GM23338 (cell line): Measurements from ENCODE around the gene SWT1. TPM values are rescaled to one million over a fixed set of nuclear protein-coding genes. Genes with fewer than 3 reads are reported as not detected.

Source experiments
- ATAC-seq: fragments of 200-7000 bp; cut with Tn5 transposase; 3 replicates; pipeline ENCODE4 v1.9.1; 2020
- DNase-seq: peaks from one replicate; pipeline ENCODE4 v3.0.0-alpha.2; 2015; ENCODE audit warnings: low spot score
- H2AFZ ChIP-seq: fragments of 200-600 bp; sonication (generic); 2 replicates; pipeline ENCODE4 v1.8.0; 2016; ENCODE audit warnings: antibody characterized with exemption, mild to moderate bottlenecking, moderate library complexity
- H3F3A ChIP-seq: fragments of 200-600 bp; sonication (generic); replicated peaks from 2 replicates; pipeline ENCODE4 v1.8.0; 2017; ENCODE audit warnings: antibody characterized with exemption, mixed run types, low read depth
- H3K27ac ChIP-seq: fragments of 200-600 bp; sonication (generic); 2 replicates; pipeline ENCODE4 v1.6.1; 2016; ENCODE audit warnings: low read depth
- H3K27me3 ChIP-seq: fragments of 200-600 bp; sonication (generic); 2 replicates; pipeline ENCODE4 v1.8.0; 2016; ENCODE audit warnings: mild to moderate bottlenecking, mixed run types, moderate library complexity; ENCODE audit not compliant: insufficient read depth
- H3K36me3 ChIP-seq: fragments of 200-600 bp; sonication (generic); 2 replicates; pipeline ENCODE4 v1.8.0; 2016; ENCODE audit warnings: mild to moderate bottlenecking; ENCODE audit not compliant: insufficient read depth
- H3K4me1 ChIP-seq: fragments of 200-600 bp; sonication (generic); 2 replicates; pipeline ENCODE4 v1.8.0; 2016; ENCODE audit warnings: mild to moderate bottlenecking, moderate library complexity; ENCODE audit not compliant: insufficient read depth
- H3K4me2 ChIP-seq: fragments of 200-600 bp; sonication (generic); 2 replicates; pipeline ENCODE4 v1.7.1; 2017; ENCODE audit warnings: mixed run types
- H3K4me3 ChIP-seq: fragments of 200-600 bp; sonication (generic); 2 replicates; pipeline ENCODE4 v1.6.1; 2016; ENCODE audit warnings: mixed run types
- H3K79me2 ChIP-seq: fragments of 200-600 bp; sonication (generic); replicated peaks from 2 replicates; pipeline ENCODE4 v1.8.0; 2017; ENCODE audit warnings: mild to moderate bottlenecking; ENCODE audit not compliant: insufficient read depth
- H3K9me2 ChIP-seq: fragments of 200-600 bp; sonication (generic); 2 replicates; pipeline ENCODE4 v1.8.0; 2017; ENCODE audit not compliant: insufficient read depth
- H4K20me1 ChIP-seq: fragments of 200-600 bp; sonication (generic); replicated peaks from 2 replicates; pipeline ENCODE4 v1.8.0; 2017; ENCODE audit warnings: mild to moderate bottlenecking; ENCODE audit not compliant: insufficient read depth
- H3K27ac Mint-ChIP-seq: 2 replicates; pipeline ENCODE4 v1.8.0; 2020; ENCODE audit warnings: inconsistent platforms, mild to moderate bottlenecking, moderate library complexity, mixed read lengths
- H3K27me3 Mint-ChIP-seq: 3 replicates; pipeline ENCODE4 v1.8.0; 2022; ENCODE audit warnings: low read depth, mild to moderate bottlenecking, moderate library complexity, mixed read lengths, inconsistent platforms; ENCODE audit not compliant: insufficient read depth, poor library complexity
- H3K36me3 Mint-ChIP-seq: 3 replicates; pipeline ENCODE4 v1.8.0; 2021; ENCODE audit warnings: low read depth, mild to moderate bottlenecking, inconsistent platforms, moderate library complexity, mixed read lengths
- H3K4me1 Mint-ChIP-seq: 3 replicates; pipeline ENCODE4 v1.8.0; 2020; ENCODE audit warnings: mild to moderate bottlenecking, inconsistent platforms, mixed read lengths
- H3K4me3 Mint-ChIP-seq: 3 replicates; pipeline ENCODE4 v1.8.0; 2021; ENCODE audit warnings: moderate library complexity, mild to moderate bottlenecking, inconsistent platforms, mixed read lengths
- H3K9me3 Mint-ChIP-seq: 3 replicates; pipeline ENCODE4 v1.8.0; 2020; ENCODE audit warnings: moderate library complexity, mild to moderate bottlenecking, inconsistent platforms, mixed read lengths
- CTCF ChIP-seq, 2 experiments: fragments of 200-600 bp in 1 of 2; sonication (generic) in 1 of 2; conservative IDR thresholded peaks; 2 replicates each; pipeline versions ENCODE4 v1.5.1 to v1.6.1; 2016 to 2017; ENCODE audit warnings: antibody characterized with exemption in 2 of 2, low read depth in 2 of 2, mild to moderate bottlenecking in 2 of 2, moderate library complexity in 1 of 2
- ETS1 ChIP-seq: IDR thresholded peaks from 2 replicates; pipeline ENCODE4 v1.6.1; 2016; ENCODE audit warnings: antibody characterized with exemption
- EZH2phosphoT487 ChIP-seq: fragments of 200-600 bp; sonication (generic); IDR thresholded peaks from one replicate; pipeline ENCODE4 v1.8.1; 2018; ENCODE audit warnings: antibody characterized with exemption; ENCODE audit not compliant: unreplicated experiment
- NANOG ChIP-seq: IDR thresholded peaks from 2 replicates; pipeline ENCODE4 v1.6.1; 2016; ENCODE audit warnings: antibody characterized with exemption, borderline replicate concordance
- POLR2AphosphoS5 ChIP-seq: IDR thresholded peaks from 2 replicates; pipeline ENCODE4 v1.6.1; 2016; ENCODE audit warnings: antibody characterized with exemption, low read depth
- STAT1 ChIP-seq: IDR thresholded peaks from one replicate; pipeline ENCODE4 v1.6.1; 2016; ENCODE audit warnings: antibody characterized with exemption; ENCODE audit not compliant: unreplicated experiment
- polyA plus RNA-seq: library from polyadenylated mRNA; unstranded; fragments of >200 nt; fragmentation: Nextera tagmentation; extraction: Ambion mirVana; gene quantifications from 2 replicates; pipeline ENCODE4 v1.2.1, GENCODE V29; 2016
- total RNA-seq: library from RNA; depleted of rRNA; stranded (reverse); fragments of >200 nt; shearing (Covaris generic); gene quantifications from 2 replicates; pipeline ENCODE4 v1.2.3, GENCODE V29; 2014
- TF ChIP-seq, protein P1 (sequence below): fragments of 250-450 bp; sonication (Bioruptor Pico); IDR thresholded peaks from 2 replicates; pipeline ENCODE4 v1.5.0; 2020; ENCODE audit warnings: mild to moderate bottlenecking, moderate library complexity

The SWT1 gene
- total and polyA plus RNA-seq, 2 experiments from 2014 or later = 3.6 to 5.7 TPM

- Mint-ChIP-seq H3K27me3 (no peaks in the 10 kb centered on the region), H3K27ac (no peak overlapping the region), H3K4me1 (no peaks in the 10 kb centered on the region), H3K4me3 (no peak overlapping the region), H3K36me3 (peaks cover 18% of the 10 kb centered on the region), H3K9me3 (peaks cover 10% of the 10 kb centered on the region)
- H3K79me2 ChIP-seq = no peaks in the 10 kb centered on the region
- H3K36me3 ChIP-seq = no peaks in the 10 kb centered on the region
- no peak overlapping the region for H3K27ac ChIP-seq
- H2AFZ ChIP-seq = no peak overlapping the region
- no peaks in the 10 kb centered on the region for H4K20me1 ChIP-seq
- no peaks in the 10 kb centered on the region for H3K4me1 ChIP-seq
- DNase-seq (no peak), ATAC-seq (no peak)
- no peaks in the 10 kb centered on the region for H3K9me2 ChIP-seq
- peak; percentile 14 to 43; a peak in 3 of 4 replicates for TF ChIP-seq CTCF (conservative IDR thresholded peaks at IDR 0.05; ENCODE audit: low read depth in 2 of 2)
- TF ChIP-seq ETS1 = no peak
- no peak overlapping the region for H3K4me3 ChIP-seq
- H3K4me2 ChIP-seq = no peak overlapping the region
- no peaks in the 10 kb centered on the region for H3K27me3 ChIP-seq
- no peaks in the 10 kb centered on the region for H3F3A ChIP-seq
Observed at GRCh38 chr1:185207170-185207569, 50.2 kb downstream of the SWT1 start.

DNA sequence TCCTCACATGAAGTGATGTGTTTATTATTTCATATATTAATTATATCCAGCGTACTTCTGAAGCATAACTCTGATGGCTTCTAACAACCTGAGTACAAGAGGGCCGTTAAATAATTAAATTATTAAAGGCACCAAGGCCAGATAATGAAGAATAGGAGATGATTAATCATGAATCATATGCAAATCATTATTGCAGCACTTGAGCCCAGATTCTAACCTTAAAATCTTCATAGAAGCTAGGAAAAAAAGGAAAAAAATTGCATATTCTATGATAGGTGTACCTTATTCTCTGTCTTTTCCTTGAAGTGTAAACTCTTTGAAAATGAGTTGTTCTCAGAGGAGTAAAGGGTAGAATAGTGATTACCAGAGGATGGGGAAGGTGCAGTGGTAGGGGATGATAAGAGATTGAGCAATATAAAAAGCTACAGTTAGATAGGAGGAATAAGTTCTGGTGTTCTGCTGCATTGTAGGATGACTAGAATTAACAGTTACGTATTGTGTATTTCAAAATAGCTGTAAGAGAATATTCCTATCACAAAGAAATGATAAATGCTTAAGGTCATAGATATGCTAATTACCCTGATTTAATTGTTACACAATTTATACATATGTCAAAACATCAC lies 51.1 kb downstream of the SWT1 start:
- no peaks in the 10 kb centered on the region for H4K20me1 ChIP-seq
- Mint-ChIP-seq H3K27ac (no peak overlapping the region), H3K27me3 (no peaks in the 10 kb centered on the region), H3K4me3 (no peak overlapping the region), H3K9me3 (peaks cover 10% of the 10 kb centered on the region), H3K36me3 (peaks cover 18% of the 10 kb centered on the region; the same call in 2 of the 3 replicates), H3K4me1 (no peaks in the 10 kb centered on the region)
- no peak for DNase-seq
- H3F3A ChIP-seq = no peaks in the 10 kb centered on the region
- no peak overlapping the region for H3K4me3 ChIP-seq
- no peaks in the 10 kb centered on the region for H3K9me2 ChIP-seq
- no peak overlapping the region for H3K27ac ChIP-seq
- ATAC-seq = no peak
- H3K36me3 ChIP-seq = no peaks in the 10 kb centered on the region
- no peaks in the 10 kb centered on the region for H3K79me2 ChIP-seq
- no peaks in the 10 kb centered on the region for H3K4me1 ChIP-seq
- H2AFZ ChIP-seq = no peak overlapping the region
- H3K27me3 ChIP-seq = no peaks in the 10 kb centered on the region
- no peak overlapping the region for H3K4me2 ChIP-seq
- TF ChIP-seq NANOG (no peak), STAT1 (no peak), EZH2phosphoT487 (no peak), CTCF (conservative IDR thresholded peaks at IDR 0.05; ENCODE audit: low read depth in 2 of 2) (no peak), POLR2AphosphoS5 (no peak)
- TF ChIP-seq, protein P1, sequence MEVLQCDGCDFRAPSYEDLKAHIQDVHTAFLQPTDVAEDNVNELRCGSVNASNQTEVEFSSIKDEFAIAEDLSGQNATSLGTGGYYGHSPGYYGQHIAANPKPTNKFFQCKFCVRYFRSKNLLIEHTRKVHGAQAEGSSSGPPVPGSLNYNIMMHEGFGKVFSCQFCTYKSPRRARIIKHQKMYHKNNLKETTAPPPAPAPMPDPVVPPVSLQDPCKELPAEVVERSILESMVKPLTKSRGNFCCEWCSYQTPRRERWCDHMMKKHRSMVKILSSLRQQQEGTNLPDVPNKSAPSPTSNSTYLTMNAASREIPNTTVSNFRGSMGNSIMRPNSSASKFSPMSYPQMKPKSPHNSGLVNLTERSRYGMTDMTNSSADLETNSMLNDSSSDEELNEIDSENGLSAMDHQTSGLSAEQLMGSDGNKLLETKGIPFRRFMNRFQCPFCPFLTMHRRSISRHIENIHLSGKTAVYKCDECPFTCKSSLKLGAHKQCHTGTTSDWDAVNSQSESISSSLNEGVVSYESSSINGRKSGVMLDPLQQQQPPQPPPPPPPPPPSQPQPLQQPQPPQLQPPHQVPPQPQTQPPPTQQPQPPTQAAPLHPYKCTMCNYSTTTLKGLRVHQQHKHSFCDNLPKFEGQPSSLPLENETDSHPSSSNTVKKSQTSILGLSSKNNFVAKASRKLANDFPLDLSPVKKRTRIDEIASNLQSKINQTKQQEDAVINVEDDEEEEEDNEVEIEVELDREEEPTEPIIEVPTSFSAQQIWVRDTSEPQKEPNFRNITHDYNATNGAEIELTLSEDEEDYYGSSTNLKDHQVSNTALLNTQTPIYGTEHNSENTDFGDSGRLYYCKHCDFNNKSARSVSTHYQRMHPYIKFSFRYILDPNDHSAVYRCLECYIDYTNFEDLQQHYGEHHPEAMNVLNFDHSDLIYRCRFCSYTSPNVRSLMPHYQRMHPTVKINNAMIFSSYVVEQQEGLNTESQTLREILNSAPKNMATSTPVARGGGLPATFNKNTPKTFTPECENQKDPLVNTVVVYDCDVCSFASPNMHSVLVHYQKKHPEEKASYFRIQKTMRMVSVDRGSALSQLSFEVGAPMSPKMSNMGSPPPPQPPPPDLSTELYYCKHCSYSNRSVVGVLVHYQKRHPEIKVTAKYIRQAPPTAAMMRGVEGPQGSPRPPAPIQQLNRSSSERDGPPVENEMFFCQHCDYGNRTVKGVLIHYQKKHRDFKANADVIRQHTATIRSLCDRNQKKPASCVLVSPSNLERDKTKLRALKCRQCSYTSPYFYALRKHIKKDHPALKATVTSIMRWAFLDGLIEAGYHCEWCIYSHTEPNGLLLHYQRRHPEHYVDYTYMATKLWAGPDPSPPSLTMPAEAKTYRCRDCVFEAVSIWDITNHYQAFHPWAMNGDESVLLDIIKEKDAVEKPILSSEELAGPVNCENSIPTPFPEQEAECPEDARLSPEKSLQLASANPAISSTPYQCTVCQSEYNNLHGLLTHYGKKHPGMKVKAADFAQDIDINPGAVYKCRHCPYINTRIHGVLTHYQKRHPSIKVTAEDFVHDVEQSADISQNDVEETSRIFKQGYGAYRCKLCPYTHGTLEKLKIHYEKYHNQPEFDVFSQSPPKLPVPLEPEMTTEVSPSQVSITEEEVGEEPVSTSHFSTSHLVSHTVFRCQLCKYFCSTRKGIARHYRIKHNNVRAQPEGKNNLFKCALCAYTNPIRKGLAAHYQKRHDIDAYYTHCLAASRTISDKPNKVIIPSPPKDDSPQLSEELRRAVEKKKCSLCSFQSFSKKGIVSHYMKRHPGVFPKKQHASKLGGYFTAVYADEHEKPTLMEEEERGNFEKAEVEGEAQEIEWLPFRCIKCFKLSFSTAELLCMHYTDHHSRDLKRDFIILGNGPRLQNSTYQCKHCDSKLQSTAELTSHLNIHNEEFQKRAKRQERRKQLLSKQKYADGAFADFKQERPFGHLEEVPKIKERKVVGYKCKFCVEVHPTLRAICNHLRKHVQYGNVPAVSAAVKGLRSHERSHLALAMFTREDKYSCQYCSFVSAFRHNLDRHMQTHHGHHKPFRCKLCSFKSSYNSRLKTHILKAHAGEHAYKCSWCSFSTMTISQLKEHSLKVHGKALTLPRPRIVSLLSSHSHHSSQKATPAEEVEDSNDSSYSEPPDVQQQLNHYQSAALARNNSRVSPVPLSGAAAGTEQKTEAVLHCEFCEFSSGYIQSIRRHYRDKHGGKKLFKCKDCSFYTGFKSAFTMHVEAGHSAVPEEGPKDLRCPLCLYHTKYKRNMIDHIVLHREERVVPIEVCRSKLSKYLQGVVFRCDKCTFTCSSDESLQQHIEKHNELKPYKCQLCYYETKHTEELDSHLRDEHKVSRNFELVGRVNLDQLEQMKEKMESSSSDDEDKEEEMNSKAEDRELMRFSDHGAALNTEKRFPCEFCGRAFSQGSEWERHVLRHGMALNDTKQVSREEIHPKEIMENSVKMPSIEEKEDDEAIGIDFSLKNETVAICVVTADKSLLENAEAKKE (CRISPR knock-in tag) = no peak
